AG10803 (cell line): ENCODE results near the gene AFF1.

Experiments used
- DNase-seq: peaks from one replicate; pipeline ENCODE4 v3.0.0; 2010; ENCODE audit warnings: low read depth
- H3K4me3 ChIP-seq: 2 replicates; pipeline ENCODE4 v1.5.1; 2011; ENCODE audit warnings: mild to moderate bottlenecking, low read length, control low read depth
- TF ChIP-seq, protein P1 (sequence below): conservative IDR thresholded peaks from 2 replicates; pipeline ENCODE4 v1.5.1; 2011; ENCODE audit warnings: mild to moderate bottlenecking, low read length, control low read depth, inconsistent platforms

The AFF1 gene

DNA sequence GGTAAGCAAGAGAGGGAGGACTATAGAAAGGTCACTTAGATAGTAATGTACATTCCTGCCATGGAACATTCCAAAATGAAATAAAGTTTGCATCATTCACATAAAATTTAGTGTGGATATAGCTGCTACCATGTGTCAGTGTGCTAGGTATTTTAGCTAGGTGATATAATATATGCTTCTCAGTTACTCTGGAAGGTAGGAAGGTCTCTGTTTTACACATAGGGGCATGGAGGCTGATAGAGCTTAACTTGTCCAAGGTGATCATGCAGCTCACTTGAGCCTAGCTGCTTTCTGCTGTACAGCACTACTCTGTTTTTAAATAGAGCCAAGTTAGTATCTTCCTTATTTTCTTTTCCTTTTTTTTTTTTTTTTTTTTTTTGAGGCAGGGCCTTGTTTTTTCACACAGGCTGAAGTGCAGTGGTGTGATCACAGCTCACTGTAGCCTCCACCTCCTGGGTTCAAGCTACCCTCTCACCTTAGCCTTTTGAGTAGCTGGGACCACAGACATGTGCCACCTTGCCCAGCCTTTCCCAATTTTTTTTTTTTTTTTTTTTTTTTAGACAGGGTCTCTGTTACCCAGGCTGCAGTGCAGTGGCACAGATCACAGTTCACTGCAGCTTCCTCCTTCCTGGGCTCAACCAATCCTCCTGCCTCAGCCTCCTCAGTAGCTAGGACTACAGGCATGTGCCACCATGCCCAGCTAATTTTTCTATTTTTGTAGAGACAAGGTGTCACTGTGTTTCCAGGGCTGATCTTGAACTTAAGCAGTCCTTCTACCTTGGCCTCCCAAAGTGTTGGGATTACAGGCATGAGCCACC, 10.4 kb downstream of the AFF1 start:
- no peak for DNase-seq
- no peak overlapping the region for H3K4me3 ChIP-seq
- TF ChIP-seq, protein P1, sequence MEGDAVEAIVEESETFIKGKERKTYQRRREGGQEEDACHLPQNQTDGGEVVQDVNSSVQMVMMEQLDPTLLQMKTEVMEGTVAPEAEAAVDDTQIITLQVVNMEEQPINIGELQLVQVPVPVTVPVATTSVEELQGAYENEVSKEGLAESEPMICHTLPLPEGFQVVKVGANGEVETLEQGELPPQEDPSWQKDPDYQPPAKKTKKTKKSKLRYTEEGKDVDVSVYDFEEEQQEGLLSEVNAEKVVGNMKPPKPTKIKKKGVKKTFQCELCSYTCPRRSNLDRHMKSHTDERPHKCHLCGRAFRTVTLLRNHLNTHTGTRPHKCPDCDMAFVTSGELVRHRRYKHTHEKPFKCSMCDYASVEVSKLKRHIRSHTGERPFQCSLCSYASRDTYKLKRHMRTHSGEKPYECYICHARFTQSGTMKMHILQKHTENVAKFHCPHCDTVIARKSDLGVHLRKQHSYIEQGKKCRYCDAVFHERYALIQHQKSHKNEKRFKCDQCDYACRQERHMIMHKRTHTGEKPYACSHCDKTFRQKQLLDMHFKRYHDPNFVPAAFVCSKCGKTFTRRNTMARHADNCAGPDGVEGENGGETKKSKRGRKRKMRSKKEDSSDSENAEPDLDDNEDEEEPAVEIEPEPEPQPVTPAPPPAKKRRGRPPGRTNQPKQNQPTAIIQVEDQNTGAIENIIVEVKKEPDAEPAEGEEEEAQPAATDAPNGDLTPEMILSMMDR: no peak

DNA sequence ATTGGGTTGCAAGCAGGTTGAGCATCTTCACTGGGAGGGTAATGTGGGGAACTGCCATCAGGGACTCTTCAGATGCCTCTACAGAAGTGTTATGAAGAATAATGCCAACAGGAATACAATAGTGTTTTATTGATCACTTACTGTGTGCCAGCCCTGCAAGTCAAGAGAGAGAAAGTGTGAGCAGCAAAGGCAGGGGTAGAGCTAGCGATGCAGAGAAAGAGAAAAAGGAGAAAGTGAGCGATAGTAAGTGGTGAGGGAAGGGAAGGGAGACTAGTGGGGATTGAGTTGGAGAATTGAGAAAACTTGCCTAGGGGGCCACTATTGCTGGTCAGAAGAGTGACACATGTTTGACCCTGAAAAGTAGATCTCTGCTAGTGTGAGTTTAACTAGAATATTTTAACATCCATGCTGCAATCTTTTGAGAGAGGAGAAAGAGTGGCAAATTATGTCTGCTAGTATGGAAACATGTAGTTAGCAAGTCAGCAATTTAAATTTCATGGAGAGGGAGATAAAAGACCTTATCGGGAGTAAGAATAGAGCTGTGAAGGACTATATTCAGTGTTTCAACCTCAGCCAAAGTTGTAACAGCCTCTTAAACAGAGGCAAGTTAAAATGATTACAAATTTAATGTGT, 12.2 kb downstream of the AFF1 start:
- DNase-seq: no peak
- H3K4me3 ChIP-seq: no peak overlapping the region
- TF ChIP-seq, protein P1: no peak

DNA sequence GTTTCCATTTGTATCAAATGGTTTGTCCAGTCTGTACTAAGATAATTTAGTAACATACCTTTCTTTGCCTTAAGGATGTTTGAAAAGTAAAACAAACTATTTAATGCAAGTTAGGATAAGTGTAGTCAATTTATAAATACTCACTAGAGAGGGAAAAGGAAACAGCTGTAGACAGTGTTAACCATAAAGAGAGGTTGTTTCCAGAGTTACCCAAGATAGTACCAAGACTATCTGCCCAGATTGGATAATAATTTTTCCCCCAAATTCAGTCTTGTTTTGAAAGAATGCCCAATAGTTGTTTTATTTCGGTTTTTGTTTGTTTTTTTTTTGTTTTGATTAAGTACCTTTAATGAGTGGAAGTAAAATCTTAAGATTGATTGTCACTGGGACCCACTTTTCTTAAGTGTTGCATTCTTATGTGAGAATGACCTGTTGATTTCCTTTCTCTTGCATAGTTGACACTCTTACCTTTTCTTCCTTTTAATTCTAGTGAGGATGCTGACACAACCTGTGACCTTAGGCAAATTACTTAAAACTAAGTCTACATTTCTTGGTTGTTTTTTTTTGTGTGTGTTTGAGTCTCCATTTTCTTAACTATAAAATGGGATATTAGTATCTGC, 12.8 kb downstream of the AFF1 start:
- TF ChIP-seq, protein P1: no peak
- no peak overlapping the region for H3K4me3 ChIP-seq

DNA sequence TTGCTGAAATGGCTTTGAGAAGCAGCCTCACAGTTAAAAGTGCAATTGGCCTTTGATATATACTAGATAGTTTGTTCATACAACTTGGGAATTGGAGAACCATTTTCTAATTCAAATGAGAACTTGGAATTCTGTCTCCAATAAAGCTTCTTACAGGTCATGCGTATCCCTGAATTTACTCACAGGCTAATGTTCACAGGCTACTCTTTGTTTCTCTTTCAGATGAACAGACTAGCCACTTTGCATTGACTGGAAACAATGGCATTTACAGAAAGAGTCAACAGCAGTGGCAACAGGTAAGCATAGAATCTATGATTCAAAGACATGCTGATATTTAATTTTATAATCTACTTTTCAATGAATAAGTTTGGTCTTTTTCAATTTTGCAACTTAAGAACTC, 13.5 kb downstream of the AFF1 start:
- DNase-seq: no peak
- no peak overlapping the region for H3K4me3 ChIP-seq
- TF ChIP-seq, protein P1: no peak

More for the DNA sequence above, 12.8 kb downstream of the AFF1 start:
- no peak for DNase-seq

DNA sequence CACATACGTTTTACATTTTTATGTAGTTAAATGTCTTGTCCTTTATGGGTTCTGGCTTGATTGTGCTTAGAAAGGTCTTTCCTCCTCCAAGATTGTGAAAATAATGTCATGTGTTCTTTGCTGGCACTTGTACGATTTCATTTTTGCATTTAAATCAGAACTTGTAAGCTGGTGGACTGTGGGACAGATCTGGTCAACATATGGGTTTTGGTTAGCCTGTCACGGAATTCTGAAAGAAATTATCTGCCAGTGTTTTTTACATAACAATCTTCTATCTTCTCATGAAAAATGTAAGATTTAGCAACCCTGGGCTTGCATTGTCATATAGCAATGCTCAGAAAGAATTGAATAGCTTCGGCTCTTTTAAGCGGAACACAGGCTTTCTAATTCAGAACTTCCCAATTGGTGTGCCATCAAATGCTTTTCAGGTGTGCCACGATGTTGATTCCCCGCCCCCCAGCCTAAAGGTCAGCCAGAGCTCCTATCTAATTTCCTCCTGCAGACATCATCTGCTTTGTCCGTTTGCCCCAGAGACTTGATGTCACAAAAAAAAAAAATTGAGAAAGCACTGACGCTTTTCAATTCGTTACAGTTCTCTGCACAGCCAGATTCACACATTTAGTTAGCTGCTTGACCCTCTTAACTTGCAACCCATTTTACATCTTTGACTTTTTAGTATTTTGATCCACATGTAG, 16.2 kb downstream of the AFF1 start:
- peak overlapping the region; percentile 16; the same call in 1 of the 2 replicates for H3K4me3 ChIP-seq
- peak; percentile 91 for DNase-seq
- TF ChIP-seq, protein P1: no peak

DNA sequence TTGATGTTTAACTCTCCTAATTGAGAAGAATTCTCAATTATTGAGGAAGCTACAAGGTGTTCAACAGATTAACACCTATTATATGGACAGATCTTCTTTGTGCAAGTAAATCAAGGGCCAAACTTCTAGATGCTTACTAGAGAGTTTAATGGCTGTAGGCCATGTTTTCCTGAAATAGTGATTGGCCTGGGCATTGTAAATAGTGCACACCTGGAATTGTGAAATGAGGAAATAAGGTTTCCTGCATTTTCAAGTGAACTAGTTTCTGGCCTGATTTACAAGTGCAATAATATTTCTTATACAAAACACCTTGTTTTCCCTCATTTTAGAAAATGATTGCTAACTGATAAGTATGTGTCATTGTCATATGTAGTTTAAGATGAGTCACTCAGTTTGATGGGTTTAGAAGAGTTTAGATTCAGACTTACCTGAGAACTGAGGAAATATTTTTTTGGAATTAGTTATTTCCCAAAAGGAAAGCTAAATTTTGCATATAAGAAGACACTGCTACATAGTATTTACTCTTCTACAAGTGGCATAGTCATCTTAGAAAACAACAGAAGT, 21.2 kb downstream of the AFF1 start:
- no peak for DNase-seq
- TF ChIP-seq, protein P1: no peak

More for the DNA sequence above, 21.2 kb downstream of the AFF1 start:
- no peak overlapping the region for H3K4me3 ChIP-seq
